Measurements from ENCODE around the gene GADD45G.

Gene GADD45G

GRCh38 chr9:89604729-89605464 lies at the start of gene GADD45G:
TSS of gene GADD45G (plus strand) at chr9:89605012. CDS start at chr9:89605122, 110 bp downstream.
- DNase-seq (ENCODE audit: low read depth in 2 of 2) = peak; percentile 61 to 67

DNA sequence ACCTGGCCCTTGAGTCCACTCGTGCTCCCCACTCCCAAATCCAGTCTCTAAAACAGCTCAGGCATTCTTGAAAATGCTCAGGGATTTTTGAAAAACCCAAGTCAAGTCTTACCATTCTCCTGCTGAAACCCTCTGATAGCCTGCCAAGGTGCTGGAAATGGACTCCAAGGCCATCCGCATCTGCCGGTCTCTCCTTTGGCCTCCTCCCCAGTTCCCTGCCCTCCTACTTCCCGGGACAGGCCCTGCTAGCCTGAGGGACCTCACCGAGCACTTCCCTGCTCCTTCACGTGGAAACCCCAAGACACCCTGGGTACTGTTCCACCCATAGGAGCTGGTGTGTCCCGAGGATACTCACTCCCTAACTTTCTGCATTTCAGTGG lies 49.8 kb upstream of the GADD45G start:
- DNase-seq (ENCODE audit: low read depth in 2 of 2) = no peak

DNA sequence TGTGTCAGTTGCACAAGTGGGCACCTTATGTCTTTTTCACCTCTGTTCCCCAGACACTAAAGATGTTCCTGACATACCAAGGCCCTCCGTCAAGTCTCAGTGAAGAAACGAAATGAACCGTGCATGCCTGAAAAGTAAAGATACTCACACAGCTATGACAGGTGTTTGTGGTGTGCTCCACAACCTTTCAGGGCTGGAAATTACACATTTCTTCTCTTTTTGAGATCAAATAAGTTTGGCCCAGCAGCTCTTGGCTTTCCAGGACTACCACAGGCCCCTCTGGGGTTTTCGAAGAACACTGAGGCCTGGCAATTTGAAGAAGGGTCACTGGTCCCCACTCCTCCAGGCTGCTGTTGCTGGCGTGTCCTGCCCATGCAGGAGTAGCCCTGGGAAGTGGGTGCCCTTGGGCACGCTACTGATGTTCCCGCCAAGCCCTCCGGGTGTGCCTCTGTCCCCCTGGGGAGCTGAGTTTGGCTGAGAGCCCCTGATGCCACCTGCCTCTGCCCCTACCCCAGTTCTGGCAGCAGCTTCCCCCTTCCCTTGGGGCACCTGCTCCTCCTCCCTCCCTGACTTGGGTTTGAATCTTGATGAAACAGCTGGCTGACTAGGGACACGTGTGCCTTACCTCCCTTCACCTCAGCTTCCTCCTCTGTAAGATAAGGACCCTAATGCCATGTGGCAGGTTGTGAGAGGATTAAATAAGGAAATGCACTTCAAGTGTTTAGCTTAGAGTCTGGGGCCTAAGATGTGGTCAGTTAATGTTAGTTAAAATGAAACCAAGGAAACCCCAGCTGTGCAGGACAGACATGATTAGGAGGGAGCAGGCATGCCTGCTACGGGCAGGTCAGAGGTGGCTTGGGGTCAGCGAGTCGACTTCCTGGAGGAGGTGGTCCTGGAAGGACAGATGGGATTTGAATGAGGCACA lies 49.1 kb upstream of the GADD45G start:
- DNase-seq (ENCODE audit: low read depth in 2 of 2) = no peak

- no peak for DNase-seq (ENCODE audit: low read depth in 2 of 2)
Measured at GRCh38 chr9:89558196-89558899, 46.5 kb upstream of the GADD45G start.

DNA sequence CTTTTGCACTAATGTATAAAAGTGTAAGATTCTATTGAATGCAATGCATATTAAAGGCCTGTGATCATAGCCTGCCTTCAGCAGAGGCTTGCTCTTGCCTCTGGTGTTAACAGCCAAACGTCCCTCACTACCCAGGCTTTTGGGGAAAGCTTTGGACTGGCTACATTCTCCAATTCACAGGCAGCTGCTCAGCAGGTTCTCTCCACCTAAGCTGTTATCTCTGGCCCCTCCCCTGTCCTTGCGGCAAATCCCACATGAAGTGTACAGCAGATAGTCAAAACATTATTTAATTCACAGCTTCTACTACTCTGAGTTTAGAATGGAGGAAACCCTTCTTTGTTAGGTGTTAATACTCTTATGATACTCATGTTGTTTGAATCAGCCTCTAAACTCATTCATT lies 45.9 kb upstream of the GADD45G start:
- DNase-seq (ENCODE audit: low read depth in 2 of 2) = no peak

DNA sequence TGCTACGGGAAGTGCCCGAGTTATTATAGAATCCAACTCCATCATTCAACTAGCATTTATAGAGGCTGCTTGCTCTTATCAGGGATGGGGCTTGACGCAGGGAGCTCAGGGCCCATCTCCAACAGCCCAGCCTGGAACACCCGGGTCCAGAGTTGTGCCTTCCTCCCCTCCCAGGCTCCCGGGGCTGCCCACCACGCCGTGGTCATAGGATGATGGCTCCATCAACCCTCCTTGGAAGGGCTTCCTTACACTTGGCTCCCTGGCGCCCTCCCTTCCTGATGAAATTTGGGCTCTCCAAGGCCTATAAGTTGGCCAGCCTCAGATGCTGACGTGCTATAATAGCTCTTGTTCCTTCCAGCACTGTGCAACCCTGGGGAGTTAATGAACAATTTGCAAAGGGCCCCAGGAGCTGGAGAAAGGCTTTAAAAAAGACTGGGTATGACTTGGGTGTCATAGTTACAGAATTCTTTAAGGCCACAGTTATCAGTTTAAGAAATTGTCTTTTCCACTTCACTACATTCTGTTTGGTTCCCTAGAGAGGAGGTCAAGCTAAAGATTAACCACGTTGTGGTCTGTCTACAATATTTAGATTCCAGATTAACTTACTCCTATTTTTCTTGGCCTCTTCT lies 42.5 kb upstream of the GADD45G start:
- no peak for DNase-seq (ENCODE audit: low read depth in 2 of 2)

- DNase-seq (ENCODE audit: low read depth in 2 of 2) = no peak
Measured at GRCh38 chr9:89563571-89564345, 41.1 kb upstream of the GADD45G start.

- DNase-seq (ENCODE audit: low read depth in 2 of 2) = no peak
Measured at GRCh38 chr9:89564346-89564878, 40.4 kb upstream of the GADD45G start.

DNA sequence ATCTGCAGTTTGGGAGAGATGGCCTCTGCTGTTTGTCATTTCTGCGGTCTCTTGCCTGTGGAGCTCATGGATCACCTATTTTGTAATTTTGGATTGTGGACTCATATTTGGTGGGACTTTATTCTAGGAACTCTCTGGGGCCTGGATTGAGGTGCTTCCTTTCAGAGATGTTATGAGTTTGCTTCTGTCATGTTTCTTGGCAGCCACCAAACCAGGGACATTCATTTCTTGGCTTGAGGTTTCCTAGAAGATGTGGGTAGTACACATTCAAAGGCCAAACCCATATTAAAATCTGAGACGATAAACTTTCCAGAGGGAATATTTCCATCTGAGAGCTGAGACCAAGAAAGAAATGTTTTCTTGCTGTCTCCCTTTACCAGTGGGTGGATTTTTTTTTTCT lies 37.2 kb upstream of the GADD45G start:
- DNase-seq (ENCODE audit: low read depth in 2 of 2) = no peak

GRCh38 chr9:89574309-89574708 lies 30.5 kb upstream of the GADD45G start:
- no peak for DNase-seq (ENCODE audit: low read depth in 2 of 2)

DNA sequence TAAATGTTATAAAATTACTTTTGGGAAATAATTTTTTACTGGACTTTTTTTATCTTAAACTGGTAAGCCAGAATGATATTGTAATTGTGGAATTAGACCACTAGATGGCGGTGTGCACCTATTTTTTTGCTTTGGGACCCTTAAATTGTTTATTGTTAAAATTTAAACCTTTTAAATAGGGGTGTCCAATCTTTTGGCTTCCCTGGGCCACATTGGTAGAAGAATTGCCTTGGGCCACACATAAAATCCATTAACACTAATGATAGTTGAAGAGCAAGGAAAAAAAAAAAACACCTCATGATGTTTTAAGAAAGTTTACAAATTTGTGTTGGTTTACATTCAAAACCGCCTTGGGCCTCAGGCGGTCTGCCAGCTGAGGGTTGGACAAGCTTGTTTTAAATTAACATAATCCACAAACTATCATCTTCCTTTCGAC lies 28.4 kb upstream of the GADD45G start:
- no peak for DNase-seq (ENCODE audit: low read depth in 2 of 2)

- no peak for DNase-seq (ENCODE audit: low read depth in 2 of 2)
Measured at GRCh38 chr9:89577363-89577762, 27.4 kb upstream of the GADD45G start.

DNA sequence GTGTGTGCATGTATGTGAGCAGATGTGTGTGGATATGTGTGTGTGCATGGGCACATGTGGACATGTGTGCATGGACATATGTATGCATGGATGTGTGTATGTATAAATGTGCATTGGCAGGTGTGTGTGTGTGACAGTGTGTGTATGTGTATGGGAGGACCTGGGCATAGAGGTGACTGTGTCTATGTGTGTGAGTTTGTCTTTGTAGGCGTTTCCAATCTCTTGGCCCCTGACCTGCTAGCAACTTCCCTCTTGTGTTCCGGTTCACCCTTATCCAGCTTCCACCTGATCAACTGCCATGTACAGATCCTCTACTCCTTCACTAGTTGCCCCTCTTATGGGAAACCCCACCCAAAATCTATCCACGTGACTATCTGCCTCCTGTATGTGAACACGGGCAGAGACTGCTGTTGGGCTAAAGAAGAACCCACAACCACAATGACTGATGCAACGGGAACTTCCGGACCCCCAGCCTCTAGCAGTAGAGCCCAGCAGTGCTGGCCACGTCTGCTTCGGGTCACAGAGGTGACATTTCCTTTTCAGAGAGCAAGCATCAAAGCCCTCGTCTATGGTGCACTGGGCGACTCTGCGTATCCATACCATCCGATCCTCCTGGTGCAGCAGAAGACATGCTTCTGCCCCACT lies 24.9 kb upstream of the GADD45G start:
- no peak for DNase-seq (ENCODE audit: low read depth in 2 of 2)

- no peak for DNase-seq (ENCODE audit: low read depth in 2 of 2)
Measured at GRCh38 chr9:89586311-89586710, 18.5 kb upstream of the GADD45G start.

- no peak for DNase-seq (ENCODE audit: low read depth in 2 of 2)
Measured at GRCh38 chr9:89588271-89588879, 16.4 kb upstream of the GADD45G start.

GRCh38 chr9:89590415-89590814 lies 14.4 kb upstream of the GADD45G start:
- no peak for DNase-seq (ENCODE audit: low read depth in 2 of 2)

GRCh38 chr9:89591274-89592212 lies 13.3 kb upstream of the GADD45G start:
- DNase-seq (ENCODE audit: low read depth in 2 of 2) = no peak

DNA sequence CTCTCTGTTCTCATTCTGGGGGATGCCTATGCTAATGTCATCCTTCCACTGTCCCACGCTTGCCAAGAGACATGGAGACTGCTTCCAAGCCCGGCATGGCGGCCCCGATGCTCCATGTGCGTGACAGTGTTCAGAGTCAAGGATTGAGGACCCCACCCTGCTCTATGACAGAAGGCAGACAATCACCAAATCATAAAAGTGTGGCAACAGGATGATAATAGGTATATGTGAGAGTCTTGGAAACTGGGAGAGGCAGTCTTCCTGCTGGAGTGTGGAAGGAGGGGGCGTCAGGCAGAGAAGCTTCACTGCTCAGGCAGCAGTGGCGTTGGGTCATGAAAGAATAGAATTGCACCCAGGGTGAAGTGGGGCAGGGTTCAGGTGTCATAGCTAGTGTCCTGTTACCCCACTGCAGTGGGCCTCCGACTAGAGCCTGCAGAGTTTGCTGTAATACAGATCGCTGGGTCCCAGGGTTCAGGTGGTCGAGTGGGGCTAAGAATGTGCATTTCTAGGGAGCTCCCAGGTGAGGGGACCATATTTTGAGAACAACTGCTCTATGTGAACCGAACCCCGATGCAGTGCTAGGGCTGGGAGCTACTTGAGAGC lies 12.5 kb upstream of the GADD45G start:
- DNase-seq (ENCODE audit: low read depth in 2 of 2) = no peak
